Right lobe of liver (tissue), 4 donors: Measurements from ENCODE around the gene NFKB1.

Source experiments
- POLR2A ChIP-seq: fragments of 450-650 bp; IDR thresholded peaks from one replicate; pipeline ENCODE4 v1.6.1; 2017; ENCODE audit warnings: antibody characterized with exemption, mild to moderate bottlenecking
- TF ChIP-seq, protein P1 (sequence below), 4 donors: fragments of 200-600 bp in 3 of 4; fragments of 450-650 bp in 1 of 4; IDR thresholded peaks; one replicate each; pipeline versions ENCODE4 v1.5.1 to v1.8.0; 2016 to 2022; ENCODE audit warnings: antibody characterized with exemption in 4 of 4, mild to moderate bottlenecking in 2 of 4
- donor health status: DM: no; HTN: no; CAD: no.
- donor health status: DM: no; HTN: no; CAD: no.
- donor health status: DM: no; HTN: yes; CAD: no.

DNA sequence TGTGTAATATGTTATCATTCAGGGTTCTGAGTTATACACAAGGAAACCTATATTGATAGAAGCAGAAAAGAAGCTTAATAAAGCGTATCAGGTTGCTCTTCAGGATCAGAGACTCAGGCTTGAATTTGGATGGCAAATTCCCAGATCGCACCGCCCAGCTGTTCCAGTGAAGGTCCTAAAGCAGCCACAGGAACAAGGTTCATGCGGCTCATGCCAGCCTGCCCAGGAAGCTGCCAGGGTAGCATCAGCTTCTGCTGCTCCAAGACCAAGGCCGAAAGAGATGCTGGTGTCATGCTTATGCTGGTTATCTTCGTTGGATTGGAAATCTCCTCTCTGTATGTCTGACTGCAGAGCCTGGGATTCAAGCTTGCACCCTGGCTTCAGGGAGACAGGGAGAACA, 131.9 kb downstream of the NFKB1 start:
- TF ChIP-seq, protein P1, sequence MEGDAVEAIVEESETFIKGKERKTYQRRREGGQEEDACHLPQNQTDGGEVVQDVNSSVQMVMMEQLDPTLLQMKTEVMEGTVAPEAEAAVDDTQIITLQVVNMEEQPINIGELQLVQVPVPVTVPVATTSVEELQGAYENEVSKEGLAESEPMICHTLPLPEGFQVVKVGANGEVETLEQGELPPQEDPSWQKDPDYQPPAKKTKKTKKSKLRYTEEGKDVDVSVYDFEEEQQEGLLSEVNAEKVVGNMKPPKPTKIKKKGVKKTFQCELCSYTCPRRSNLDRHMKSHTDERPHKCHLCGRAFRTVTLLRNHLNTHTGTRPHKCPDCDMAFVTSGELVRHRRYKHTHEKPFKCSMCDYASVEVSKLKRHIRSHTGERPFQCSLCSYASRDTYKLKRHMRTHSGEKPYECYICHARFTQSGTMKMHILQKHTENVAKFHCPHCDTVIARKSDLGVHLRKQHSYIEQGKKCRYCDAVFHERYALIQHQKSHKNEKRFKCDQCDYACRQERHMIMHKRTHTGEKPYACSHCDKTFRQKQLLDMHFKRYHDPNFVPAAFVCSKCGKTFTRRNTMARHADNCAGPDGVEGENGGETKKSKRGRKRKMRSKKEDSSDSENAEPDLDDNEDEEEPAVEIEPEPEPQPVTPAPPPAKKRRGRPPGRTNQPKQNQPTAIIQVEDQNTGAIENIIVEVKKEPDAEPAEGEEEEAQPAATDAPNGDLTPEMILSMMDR (IDR thresholded peaks at IDR 0.05): no peak
- no peak for TF ChIP-seq POLR2A
